Camera-type eye (tissue), 1 donor: Measurements from ENCODE around the gene POLR2C. TPM values are rescaled to one million over a fixed set of nuclear protein-coding genes. Genes with fewer than 3 reads are reported as not detected.

Source experiments
- total RNA-seq: library from RNA; depleted of rRNA; stranded (reverse); fragments of >200 nt; gene quantifications from one replicate; pipeline ENCODE4 v1.2.3, GENCODE V29; 2014

The POLR2C gene
- 88.6 TPM for total RNA-seq

DNA sequence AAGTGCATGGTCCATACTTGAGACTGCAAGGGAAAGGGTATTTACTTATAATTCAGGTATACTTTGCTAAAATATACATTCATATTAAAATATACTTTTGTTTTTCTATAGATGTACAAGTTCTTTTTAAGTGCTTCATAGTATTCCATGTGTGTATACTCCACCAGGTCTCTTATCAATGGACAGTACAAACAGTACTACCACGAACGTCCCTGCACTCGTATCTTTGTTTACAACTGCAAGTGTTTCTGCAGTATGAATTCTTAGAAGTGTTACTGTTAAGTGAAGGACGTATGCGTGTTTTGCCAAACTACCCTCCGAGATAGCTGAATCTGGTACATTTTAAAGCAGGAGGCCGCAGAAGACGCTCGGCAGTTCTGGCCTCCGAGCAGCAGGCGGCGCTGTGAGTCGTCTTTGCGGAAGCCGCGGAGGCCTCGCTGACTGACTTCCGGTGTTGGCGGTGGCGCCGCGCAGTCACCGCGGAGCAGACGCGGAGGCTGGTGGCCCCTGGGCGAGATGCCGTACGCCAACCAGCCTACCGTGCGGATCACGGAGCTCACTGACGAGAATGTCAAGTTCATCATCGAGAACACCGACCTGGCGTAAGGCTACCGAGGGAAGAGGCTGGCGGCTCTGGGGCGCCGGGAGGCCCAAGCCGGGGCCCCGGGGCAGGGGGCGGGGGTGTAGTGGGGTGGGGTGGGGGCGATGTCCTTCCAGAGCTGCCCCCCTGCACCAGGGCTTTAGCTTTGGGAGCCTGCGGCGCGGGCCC lies at the start of gene POLR2C:
Gene POLR2C (plus strand): TSS at position 471 of the 769 bp plus-strand sequence. CDS start 46 bp downstream, at position 517.

GRCh38 chr16:57447186-57447962 lies 15.1 kb upstream of the POLR2C start, which contains the start of the genes CIAPIN1 and COQ9:
Gene CIAPIN1 (minus strand): TSS chr16:57447385. CDS start chr16:57440928, 6,457 bp downstream.
Gene COQ9 (plus strand): TSS chr16:57447479. CDS start chr16:57447506, 27 bp downstream.

DNA sequence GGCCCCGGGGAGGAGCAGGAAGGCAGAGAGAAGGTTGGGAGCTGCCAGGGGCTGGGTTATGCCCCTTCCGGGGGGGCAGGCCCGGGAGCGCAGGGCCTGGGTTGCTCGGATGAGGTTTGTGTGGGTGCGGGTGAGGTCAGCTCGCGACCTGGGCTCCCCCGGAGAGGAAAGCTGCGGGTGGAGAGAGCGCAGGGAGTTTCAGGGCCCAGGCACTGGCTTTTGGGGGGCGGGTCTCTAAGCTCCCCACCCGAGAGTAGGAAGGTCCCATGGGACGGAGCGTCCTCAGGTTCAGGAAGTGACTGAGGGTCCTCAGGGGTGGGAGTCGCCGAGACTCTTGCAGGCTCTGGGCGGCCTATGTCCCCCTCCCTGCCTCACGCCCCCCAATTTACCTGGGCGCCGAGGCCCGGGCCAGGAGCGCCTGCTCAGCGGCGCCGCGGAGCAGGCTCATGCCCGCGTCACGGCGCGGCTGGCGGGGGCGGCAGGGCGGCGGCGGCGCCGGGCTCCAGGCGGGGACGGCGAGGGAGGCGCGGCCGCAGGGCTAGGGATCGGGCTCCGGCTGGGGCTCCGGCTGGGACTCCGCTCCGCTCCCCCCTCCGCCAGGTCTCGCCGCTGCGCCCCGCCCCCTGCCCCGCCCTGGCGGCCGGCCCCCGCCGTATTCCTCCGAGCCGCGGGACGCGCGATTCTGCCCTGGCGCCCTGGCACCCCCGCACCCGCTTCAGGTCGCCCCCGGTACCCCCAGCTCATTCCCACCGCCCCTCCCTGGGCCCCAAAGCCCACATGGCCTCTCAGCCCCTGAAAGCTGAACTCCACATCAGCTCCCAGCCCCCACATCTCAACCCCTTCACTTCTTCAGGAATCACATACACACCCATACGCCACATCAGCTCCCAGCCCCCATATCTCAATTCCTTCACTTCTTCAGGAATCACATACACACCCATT lies 23.7 kb downstream of the POLR2C start, which contains the start of gene DOK4:
Gene DOK4 (minus strand): TSS at position 578 of the 942 bp plus-strand sequence. CDS start 6,986 bp downstream, outside the sequence.

Other genes starting within 250 kb of the POLR2C start
- 72.3 TPM for gene ARL2BP, start 217.4 kb upstream of the POLR2C start, total RNA-seq
- gene PLLP, start 178.0 kb upstream of the POLR2C start, total RNA-seq, result 2.7 TPM
- not detected for gene CCL22, start 103.9 kb upstream of the POLR2C start, total RNA-seq
- gene CX3CL1, start 90.2 kb upstream of the POLR2C start, total RNA-seq, result 12.3 TPM
- gene CCL17, start 57.9 kb upstream of the POLR2C start, total RNA-seq, result not detected
- 54.2 TPM for gene CIAPIN1, start 15.3 kb upstream of the POLR2C start, total RNA-seq
- 50.6 TPM for gene COQ9, start 15.2 kb upstream of the POLR2C start, total RNA-seq
- 27.1 TPM for gene DOK4, start 23.8 kb downstream of the POLR2C start, total RNA-seq
- 17.3 TPM for gene CCDC102A, start 73.9 kb downstream of the POLR2C start, total RNA-seq
- gene ADGRG5, start 80.0 kb downstream of the POLR2C start, total RNA-seq, result 0.11 TPM
- gene ADGRG1, start 166.0 kb downstream of the POLR2C start, total RNA-seq, result 18.3 TPM
- 1.4 TPM for gene ADGRG3, start 205.6 kb downstream of the POLR2C start, total RNA-seq
- 0.16 TPM for gene DRC7, start 232.1 kb downstream of the POLR2C start, total RNA-seq